Measurements from ENCODE around the gene HRH2.
"Not testable (repeated sequence)": the region's sequence is repeated elsewhere in the genome, so short reads cannot be mapped to it uniquely, and the experiment has no call there.

HRH2 gene, protein sequence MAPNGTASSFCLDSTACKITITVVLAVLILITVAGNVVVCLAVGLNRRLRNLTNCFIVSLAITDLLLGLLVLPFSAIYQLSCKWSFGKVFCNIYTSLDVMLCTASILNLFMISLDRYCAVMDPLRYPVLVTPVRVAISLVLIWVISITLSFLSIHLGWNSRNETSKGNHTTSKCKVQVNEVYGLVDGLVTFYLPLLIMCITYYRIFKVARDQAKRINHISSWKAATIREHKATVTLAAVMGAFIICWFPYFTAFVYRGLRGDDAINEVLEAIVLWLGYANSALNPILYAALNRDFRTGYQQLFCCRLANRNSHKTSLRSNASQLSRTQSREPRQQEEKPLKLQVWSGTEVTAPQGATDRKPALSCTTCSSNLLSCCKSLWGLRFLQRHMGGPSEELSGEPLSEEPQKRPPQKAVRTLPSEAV

DNA sequence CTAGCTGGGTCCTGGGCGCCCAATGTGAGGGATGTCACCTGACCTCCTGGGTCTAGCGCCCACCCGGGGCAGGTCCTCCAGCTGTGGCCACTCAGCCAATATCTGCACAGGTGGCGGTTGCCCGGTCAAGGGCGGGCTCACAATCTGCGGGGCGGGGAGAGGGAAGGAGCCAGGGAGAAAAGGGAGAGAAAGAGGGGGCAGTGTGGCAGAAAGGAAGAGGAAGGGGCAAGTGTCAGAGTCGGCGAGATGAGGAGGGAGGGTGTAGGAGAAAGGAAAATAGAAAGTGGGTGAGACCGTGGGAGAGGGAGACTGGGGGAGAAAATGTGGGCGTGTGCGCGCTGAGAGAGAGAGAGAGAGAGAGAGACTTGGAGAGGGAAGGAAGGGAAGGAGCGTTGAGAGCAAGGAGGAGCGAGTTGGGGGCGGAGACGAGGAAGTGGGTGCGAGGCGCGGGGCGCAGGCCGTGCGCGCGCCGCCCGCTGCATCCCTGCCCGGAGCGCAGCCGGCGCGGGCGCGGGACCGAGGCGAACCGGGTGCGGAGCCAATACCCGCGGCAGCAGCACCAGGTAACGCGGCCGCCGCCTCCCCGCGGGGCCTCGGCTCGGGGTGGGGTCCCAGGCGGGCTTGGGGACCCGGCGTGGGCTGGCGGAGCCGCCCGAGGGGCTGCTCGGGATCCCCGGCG is at the start of gene HRH2:
TSS of gene HRH2 (plus strand) at position 479 of the 679 bp plus-strand sequence. CDS start 25,163 bp downstream, outside the sequence.
- no peak for DNase-seq (ENCODE audit: low read depth, low spot score)

DNA sequence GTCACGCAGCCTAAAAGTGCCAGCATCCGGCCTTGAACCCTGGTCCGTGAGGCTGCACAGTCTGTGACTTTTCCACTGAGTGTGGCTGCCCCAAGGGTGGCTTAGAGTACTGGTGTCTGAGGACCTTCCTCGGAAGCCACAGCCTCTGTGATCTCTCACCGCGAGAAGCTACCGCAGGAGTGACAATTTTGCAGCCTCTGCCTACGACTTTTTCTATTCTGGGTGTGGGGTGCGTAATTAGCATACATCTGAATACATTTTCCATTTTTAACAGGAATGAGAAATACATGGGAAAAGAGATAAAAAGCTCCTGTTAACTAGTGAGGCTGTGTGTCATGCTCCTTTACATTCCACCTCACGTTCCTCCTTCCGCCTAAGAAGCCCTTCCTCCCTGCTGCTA is 48.3 kb upstream of the HRH2 start:
- DNase-seq (ENCODE audit: low read depth, low spot score) = no peak

DNA sequence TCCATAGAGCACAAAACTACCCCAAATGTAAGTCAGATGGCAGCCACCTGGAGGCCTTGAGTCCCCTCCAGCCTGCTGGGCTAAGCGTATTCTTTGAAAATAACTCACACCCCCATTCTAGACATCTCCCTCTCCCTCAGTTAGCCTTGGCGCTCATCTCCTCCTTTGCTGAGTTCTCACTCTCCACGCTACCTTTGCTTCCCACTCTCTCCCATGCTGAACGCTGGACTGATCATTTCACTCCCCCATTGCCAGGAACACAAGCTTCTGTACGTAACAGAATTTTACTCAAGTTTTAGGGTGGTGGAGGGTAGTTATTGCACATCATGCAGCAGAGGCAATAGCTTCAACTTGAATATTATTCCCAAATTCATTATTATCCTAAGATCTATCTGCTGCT is 47.5 kb upstream of the HRH2 start:
- no peak for DNase-seq (ENCODE audit: low read depth, low spot score)

DNA sequence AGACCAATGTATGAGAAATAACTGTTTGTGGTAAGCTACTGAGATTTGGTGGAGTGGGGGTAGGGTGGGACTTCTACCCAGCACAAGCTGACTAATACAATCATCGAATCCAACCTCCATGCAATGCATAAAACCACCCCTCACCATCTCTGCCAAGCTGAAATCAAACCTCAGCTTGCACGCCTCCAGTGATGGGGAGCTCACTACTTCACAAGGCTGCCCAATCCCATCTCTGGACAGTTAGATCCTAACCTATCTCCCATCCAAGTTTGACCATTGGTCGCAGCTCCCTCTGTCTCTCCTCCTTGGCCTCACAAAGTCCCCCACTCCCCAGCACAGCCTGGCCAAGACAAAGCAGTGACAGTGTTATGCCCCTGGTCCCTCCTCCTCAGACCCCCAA is 47.0 kb upstream of the HRH2 start:
- DNase-seq (ENCODE audit: low read depth, low spot score) = no peak

DNA sequence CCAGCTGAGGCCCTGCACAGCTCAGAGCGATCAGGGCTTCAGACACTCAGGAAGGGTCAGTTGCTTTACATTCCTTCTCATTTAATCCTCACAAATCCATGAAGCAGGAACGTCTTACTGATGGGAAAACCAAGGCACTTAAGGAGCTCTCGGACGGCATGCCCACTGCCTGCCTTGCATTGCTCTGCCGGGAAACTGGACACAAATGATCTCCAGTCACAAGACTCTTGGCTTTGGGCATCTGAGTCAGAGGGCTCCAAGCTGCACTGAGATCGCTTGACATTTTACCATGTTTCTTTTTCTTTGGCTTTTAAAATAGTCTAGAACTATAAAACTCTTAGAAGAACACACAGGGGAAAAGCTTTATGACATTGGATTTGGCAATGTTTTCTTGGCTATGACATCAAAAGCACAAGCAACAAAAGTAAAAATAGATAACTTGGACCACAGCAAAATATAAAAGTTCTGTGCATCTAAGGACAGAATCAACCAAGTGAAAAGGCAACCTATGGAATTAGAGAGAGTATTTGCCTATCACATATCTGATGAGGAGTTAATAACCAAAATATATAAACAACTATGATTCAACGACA is 43.6 kb upstream of the HRH2 start:
- DNase-seq (ENCODE audit: low read depth, low spot score) = no peak

DNA sequence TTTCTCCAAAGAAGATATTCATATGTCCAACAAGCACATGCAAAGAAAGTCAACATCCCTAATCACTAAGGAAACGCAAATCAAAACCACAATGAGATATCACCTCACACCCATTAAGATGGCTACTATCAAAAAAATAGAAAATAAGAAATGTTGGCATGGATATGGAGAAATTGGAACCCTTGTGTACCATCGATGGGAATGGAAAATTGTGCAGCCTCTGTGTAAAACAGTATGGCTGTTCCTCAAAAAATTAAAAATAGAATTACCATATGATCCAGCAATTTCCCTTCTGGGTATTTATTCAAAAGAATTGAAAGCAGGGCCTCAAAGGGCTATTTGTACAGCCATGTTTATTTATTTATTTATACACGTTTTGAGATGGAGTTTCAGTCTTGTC is 43.0 kb upstream of the HRH2 start:
- DNase-seq (ENCODE audit: low read depth, low spot score) = no peak

DNA sequence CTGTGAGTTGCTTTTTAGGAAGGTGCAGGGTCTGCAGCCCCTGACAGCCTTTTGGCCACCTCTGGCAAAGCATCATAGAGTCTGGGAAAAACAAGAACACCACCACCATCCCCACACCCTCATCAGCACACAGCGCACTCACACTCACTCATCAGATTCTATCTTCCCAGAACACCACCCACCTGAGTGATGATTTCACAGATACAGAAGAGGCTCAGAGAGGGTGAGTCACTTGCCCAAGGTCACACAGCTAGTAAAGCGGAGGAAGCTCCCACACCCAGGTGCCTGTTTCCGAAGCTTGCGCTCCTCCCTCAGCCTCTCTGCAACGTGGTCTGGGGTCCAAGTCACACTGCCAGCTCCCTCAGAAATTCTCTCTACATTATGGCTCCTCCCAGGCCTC is 41.8 kb upstream of the HRH2 start:
- no peak for DNase-seq (ENCODE audit: low read depth, low spot score)

DNA sequence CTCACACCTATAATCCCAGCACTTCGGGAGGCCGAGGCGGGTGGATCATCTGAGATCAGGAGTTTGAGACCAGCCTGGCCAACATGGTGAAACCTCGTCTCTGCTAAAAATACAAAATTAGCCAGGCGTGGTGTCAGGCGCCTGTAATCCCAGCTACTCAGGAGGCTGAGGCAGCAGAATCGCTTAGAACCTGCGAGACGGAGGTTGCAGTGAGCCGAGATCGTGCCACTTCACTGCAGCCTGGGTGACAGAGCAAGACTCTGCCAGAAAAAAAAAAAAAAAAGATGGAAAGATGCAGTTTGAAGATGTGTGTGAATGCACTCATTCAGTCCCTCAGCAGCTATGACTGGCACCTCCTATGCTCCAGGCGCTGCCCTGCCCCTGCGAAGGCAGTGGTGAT is 41.3 kb upstream of the HRH2 start:
- DNase-seq (ENCODE audit: low read depth, low spot score) = not testable (repeated sequence)

DNA sequence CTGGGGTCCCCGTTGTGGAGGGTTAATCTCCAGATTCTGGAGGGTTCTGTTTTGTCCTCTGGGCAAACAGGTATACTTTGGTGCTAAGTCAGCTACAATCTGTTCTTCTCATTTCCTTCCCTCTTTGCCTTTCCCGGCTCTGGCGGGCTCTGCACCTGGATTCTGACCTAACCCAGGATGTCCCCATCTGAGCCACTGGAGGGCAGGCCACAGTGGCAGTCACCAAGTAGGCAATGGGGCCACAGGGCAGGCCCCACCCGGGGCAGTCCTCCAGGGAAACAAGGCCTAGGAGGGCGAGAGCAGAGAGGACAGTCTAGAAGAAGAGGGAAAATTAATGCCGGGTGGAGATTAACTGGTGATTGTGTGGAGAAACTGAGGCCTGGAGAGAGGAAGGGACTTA is 40.4 kb upstream of the HRH2 start:
- no peak for DNase-seq (ENCODE audit: low read depth, low spot score)

DNA sequence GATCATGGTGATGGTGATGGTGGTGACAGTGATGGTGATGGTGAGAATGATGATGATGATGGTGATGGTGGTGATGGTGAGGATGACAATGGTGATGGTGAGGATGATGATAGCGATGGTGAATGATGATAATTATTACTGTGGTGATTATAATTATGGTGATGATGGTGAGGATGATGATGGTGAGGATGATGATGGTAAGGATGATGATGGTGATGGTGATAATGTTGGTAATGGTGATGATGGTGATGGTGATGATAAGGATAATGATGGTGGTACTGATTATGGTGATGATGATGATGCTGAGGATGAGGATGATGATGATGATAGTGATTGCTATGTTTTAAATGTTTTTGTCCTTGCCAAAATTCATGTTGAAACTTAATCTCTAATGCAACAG is 37.3 kb upstream of the HRH2 start:
- no peak for DNase-seq (ENCODE audit: low read depth, low spot score)

DNA sequence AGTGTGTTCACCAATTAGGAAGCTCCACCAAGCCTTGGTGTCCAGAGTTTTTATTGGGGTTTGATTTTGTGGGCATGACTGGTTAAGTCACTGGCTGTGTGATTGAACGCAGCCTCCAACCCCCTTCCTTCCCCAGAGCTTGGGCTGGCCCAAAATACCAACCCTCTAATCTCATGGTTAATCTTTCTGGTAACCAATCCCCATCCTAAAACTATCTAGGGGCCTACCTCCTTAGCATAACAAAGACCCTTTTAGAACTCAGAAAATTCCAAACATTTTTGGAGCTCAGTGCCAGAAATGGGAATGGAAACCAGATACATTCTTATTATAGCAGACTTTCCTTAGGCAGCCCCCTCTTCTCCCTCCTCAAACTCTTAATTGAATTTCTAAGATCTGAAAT is 35.9 kb upstream of the HRH2 start:
- DNase-seq (ENCODE audit: low read depth, low spot score) = no peak

DNA sequence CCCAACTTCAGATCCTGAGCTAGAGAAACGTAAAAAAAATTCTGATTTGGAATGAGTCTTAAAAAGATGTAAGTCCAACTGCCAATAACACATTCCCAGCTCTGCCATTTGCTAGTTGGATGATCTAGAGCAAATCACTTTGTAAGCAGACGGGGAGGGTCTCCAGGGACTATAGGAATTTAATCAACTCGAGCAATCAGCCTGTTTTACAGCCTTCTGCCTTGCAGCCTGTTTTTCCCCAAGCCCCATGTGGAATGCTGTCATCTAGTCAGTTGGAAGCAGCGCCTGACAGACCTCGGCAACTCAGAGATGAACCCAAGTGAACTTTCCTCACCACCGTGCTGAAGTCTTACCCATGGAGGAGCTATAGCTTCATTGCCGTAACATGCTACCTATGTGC is 34.8 kb upstream of the HRH2 start:
- no peak for DNase-seq (ENCODE audit: low read depth, low spot score)

DNA sequence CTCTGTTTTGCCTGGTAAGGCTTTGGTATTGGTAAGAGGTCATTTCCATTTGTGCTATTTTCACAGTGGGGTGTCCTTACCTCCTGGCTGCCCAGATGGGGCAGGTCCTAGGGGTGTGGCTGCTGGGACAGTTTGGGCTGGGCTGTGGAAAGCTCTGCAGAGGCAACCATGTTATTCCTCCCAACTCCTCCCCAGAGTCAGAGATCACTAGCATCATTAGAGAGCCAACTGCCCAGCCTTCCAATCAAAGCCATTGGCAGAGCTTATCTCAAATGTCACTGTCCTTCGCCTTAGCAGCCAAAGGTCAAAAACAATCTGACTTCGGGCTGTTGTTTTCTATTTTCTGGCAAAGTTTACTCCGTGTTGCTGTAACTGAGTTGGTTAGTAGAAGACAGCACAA is 33.6 kb upstream of the HRH2 start:
- DNase-seq (ENCODE audit: low read depth, low spot score) = no peak

DNA sequence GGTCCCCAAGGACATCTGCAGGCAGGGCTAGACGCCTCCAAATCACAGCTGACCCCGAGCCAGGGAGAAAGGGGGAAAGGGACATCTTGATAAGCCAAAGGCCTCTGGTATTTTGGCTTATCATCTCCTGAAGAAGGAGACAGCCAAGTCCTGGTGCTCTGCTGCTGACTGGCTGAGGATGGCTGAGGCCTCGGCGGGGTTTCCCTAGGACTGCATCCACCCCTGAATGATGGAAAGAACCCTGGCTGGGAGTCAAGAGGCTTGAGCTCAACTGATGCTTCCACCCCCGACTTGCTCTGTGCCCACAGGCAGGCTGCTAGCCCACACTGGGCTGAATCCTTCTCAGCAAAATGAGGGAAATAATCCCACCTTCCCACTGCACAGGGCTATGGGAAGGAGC is 30.9 kb upstream of the HRH2 start:
- DNase-seq (ENCODE audit: low read depth, low spot score) = no peak

DNA sequence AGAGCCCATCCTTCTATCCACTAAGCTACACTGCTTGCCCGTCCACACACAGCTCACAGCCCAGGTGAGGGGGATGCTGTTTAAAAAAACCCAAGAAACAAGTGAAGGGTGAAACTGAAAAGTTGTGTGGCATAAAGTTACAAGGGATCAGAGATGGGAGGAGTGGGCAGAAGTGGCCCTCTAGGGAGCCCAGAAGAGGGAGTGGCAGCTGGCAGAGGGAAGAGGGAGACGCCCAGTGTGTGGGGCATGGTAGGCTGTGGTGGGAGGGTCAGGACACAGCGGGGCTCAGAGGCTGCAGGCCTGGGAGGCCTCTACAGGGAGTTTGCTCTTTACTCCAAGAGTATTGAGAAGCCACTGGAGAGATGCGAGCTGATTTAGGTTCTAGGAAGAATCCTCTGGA is 30.1 kb upstream of the HRH2 start:
- DNase-seq (ENCODE audit: low read depth, low spot score) = no peak

DNA sequence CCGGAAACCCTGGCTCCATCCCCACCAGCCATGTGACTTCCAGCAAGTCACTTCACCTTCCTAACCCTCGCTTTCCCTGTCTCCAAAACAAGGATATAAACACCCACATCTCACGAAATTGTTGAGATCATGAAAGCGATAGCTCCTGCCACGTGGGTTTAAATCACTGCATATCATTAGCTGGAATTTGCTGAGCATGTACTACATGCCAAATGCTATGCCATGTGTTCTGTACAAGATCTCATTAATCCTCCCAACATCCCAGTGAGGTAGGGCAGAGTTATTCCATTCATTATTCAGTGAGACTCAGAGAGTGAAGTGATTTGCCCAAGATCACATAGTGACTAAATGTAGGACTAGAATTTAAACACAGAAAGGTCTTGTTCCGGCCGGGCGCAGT is 29.2 kb upstream of the HRH2 start:
- DNase-seq (ENCODE audit: low read depth, low spot score) = no peak

DNA sequence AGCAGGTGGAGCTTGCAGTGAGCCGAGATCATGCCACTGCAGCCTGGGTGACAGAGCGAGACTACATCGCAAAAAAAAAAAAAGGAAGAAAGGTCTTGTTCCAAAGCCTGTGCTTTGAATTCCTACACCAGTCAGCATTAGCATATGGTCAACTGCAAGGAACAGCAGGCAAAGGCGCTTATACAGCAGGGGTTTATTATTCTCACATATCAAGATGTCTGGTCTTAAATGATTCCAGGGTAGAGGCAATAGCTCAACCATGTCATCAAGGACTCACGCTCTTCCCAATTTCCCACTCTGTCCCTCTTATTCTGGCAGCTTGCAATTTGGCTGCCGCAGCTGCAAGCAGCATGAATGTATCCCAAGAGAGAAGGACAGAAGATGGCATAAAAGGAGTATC is 28.6 kb upstream of the HRH2 start:
- no peak for DNase-seq (ENCODE audit: low read depth, low spot score)

DNA sequence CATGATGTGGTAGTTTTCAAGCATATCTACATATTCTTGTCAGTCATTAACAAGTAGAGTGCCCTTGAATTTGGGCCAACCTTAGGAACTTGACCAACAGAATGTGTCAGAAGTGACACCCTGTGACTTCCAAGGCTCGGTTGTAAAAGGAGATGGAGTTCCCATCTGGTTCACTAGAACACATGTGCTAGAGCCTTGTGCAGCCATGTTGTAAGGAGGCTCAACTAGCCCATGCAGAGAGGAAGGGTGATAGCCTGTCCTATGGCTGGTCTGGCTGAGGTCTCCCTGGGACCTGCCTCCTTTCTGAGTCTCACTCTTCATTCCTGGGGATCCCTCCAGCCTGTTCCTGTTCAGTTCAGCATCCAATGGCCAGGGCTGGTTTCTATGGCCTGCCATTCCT is 28.1 kb upstream of the HRH2 start:
- no peak for DNase-seq (ENCODE audit: low read depth, low spot score)

DNA sequence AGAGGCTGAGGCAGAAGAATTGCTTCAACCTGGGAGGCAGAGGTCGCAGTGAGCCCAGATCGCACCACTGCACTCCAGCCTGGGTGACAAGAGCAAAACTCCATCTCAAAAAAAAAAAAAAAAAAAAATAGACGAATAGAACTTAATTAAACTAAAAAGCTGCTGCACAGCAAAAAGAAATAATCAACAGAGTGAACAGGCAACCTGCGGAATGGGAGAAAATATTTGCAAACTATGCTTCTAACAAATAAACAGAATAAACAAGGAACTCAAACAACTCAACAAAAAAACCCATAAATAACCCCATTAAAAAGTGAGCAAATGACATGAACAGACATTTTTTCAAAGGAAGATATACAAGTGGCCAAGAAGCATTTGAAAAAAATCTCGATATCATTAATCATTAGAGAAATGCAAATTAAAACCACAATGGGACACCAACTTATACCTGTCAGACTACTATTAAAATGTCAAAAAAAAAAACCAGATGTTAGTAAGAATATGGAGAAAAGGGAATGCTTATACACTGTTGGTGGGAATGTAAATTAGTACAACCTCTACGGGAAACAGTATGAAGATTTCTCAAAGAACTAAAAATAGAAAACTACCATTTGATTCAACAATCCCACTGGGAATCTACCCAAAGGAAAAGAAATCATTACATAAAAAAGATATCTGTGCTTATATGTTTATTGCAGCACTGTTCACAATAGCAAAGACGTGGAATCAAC is 21.9 kb upstream of the HRH2 start:
- DNase-seq (ENCODE audit: low read depth, low spot score) = no peak

DNA sequence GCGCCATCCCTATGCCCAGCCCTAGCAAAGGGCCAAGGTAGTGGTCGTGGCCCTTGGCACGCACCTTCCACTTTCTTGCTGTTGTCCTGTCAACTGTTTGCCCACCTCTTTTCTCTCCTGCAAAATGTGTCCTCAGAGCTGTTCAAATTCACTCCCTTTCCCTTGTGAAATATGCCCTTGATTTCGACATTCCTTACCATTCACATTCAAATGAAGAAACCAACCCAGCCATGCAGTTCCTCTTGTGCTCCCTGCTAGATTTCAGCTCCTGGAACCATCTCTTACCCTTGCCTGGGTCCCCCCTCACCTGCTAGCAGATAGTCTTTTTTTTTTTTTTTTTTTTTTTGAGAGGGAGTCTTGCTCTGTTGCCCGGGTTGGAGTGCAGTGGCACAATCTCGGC is 19.6 kb upstream of the HRH2 start:
- no peak for DNase-seq (ENCODE audit: low read depth, low spot score)

DNA sequence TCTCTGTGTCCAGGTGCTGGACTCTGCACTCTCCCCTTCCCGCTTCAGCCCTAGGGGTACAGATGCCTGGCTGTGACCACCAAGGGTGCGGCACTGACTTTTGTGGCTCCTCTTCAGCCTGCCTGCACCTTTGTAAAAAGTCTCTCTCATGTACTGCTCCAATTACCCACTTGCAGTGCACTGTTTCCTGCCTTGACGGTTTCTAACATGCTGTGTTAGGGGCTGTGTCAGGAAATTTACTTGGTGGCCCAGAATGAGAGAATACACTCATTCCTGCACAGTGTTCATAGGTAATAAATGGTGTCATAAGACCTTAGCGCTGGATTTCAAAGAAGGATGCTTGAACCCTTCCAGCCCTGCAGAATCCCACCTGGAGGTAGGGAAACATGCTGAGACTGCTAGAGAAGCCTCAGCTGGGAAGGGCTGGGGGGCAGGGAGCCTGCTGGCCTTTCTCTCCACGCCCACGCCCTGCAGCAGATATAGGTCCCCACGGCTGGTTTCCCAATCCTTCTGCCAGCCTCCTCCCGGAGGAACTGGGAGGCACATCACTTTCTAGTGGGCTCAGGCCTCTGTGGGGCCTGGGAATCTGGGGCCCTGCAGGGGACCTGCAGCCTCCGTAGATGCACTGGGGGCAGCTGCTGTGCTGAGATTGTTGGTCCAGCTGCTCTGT is 17.6 kb upstream of the HRH2 start:
- peak; percentile 8 for DNase-seq (ENCODE audit: low read depth, low spot score)

DNA sequence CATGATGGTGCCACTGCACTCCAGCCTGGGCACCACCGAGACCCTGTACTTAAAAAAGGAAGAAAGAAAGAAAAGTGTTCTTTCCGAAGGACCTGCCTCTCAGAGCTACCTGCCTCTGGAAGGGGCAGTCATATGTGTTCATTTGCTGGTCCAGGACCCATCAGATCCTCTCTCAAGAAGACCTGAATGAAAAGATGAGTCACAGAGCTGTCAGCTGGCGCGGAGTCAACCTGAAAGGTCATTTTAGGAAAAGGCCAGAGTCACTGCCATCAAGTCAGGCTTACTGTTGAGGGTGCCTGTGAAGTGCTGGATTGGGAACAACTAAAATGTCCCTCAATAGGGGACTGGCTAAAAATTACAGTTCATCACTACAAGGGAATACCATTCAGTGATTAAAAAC is 14.9 kb upstream of the HRH2 start:
- DNase-seq (ENCODE audit: low read depth, low spot score) = no peak

All from brain pericyte (primary cell).